ENCODE measurements around the gene GHSR. TPM values are rescaled to one million over a fixed set of nuclear protein-coding genes. Genes with fewer than 3 reads are reported as not detected.

Gene GHSR
- total and polyA plus RNA-seq, 2 of the 8 experiments (the other 6 are each of a cell fraction or from before 2014, with no cell fraction given): not detected

- no peak overlapping the region for H2BK120ac ChIP-seq (replicated peaks; ENCODE audit: low read depth, low read length)
- no peak overlapping the region for H3K18ac ChIP-seq (ENCODE audit: extremely low read depth, low read length)
- ChIA-PET CTCF (ENCODE audit: partially characterized antibody) (interaction anchor here (0.7 to 2.5 kb wide), 14 partner anchors 9 to 196 kb away, joined by 3 to 11 read pairs (median 4); no protein-coding TSS in a partner anchor), POLR2A (ENCODE audit: partially characterized antibody) (no interaction called here)
- no peak overlapping the region for H4K91ac ChIP-seq (replicated peaks; ENCODE audit: insufficient read length, low read length)
- H2BK20ac ChIP-seq (ENCODE audit: low read length): no peak overlapping the region
- H2BK12ac ChIP-seq (ENCODE audit: low read depth, low read length): no peak overlapping the region
- TF ChIP-seq TBP (IDR thresholded peaks at IDR 0.05; ENCODE audit: low read depth, low read length) (no peak), CHD1 (IDR thresholded peaks at IDR 0.05; ENCODE audit: low read depth, low read length) (no peak), NRF1 (IDR thresholded peaks at IDR 0.05; ENCODE audit: low read depth, low read length) (no peak), CBX8 (IDR thresholded peaks at IDR 0.05; ENCODE audit: borderline replicate concordance, low read depth, low read length) (no peak), GTF2F1 (IDR thresholded peaks at IDR 0.05; ENCODE audit: borderline replicate concordance, low read depth, low read length) (no peak), BRCA1 (IDR thresholded peaks at IDR 0.05; ENCODE audit: low read depth, low read length) (no peak), RNF2 (IDR thresholded peaks at IDR 0.05; ENCODE audit: borderline replicate concordance, low read depth, low read length, missing control alignments, poor library complexity, severe bottlenecking) (no peak), HDAC2 (IDR thresholded peaks at IDR 0.05; ENCODE audit: borderline replicate concordance in 1 of 2, low read depth in 2 of 2, low read length in 2 of 2) (no peak), EGR1 (IDR thresholded peaks at IDR 0.05; ENCODE audit: borderline replicate concordance, low read depth, low read length) (no peak), GABPA (IDR thresholded peaks at IDR 0.05; ENCODE audit: borderline replicate concordance, insufficient read depth, low read length) (no peak), BACH1 (IDR thresholded peaks at IDR 0.05; ENCODE audit: low read length) (no peak), SUZ12 (IDR thresholded peaks at IDR 0.05; ENCODE audit: low read length) (no peak), POLR2A (IDR thresholded peaks at IDR 0.05; ENCODE audit: control extremely low read depth in 1 of 2, low read depth in 2 of 2, low read length in 2 of 2) (no peak), TAF1 (IDR thresholded peaks at IDR 0.05; ENCODE audit: low read depth, low read length) (no peak), YY1 (IDR thresholded peaks at IDR 0.05; ENCODE audit: low read depth, low read length) (no peak), SRF (IDR thresholded peaks at IDR 0.05; ENCODE audit: low read depth, low read length) (no peak)
- no peaks in the 10 kb centered on the region for H3K4me1 ChIP-seq (replicated peaks in 1 of 4; ENCODE audit: control insufficient read depth in 3 of 4, insufficient read depth in 4 of 4, low read length in 3 of 4)
- peak overlapping the region; percentile 74; the same call in 1 of the 2 replicates for H2AFZ ChIP-seq (ENCODE audit: low read length)
- no peak overlapping the region for H3K9ac ChIP-seq (replicated peaks in 1 of 4; ENCODE audit: extremely low read depth in 1 of 4, low read depth in 3 of 4, low read length in 3 of 4)
- H3K4ac ChIP-seq (replicated peaks; ENCODE audit: insufficient read length, low read depth, low read length): no peak overlapping the region
- no peak overlapping the region for H3K14ac ChIP-seq (ENCODE audit: insufficient read length)
- H3K56ac ChIP-seq (replicated peaks; ENCODE audit: insufficient read length, low read depth, low read length): no peak overlapping the region
- H3K9me3 ChIP-seq (ENCODE audit: insufficient read depth in 2 of 2, low read depth in 1 of 2, low read length in 1 of 2): no peaks in the 10 kb centered on the region; a peak in 1 of 4 replicates
- no peak overlapping the region for H2BK15ac ChIP-seq (ENCODE audit: low read length)
- H3K79me2 ChIP-seq (ENCODE audit: control insufficient read depth in 1 of 2, insufficient read depth in 2 of 2, low read length in 2 of 2): no peaks in the 10 kb centered on the region
- DNase-seq (ENCODE audit: low read depth in 1 of 2, low spot score in 2 of 2) (no peak), FAIRE-seq (no peak)
- no peaks in the 10 kb centered on the region for H4K20me1 ChIP-seq (replicated peaks in 1 of 2; ENCODE audit: control insufficient read depth in 1 of 2, insufficient read depth in 2 of 2, low read length in 2 of 2)
- no peak overlapping the region for H3K4me2 ChIP-seq (ENCODE audit: insufficient read depth in 1 of 2, low read depth in 2 of 2, low read length in 2 of 2)
- no peaks in the 10 kb centered on the region for H3K27me3 ChIP-seq (replicated peaks in 1 of 4; ENCODE audit: control insufficient read depth in 3 of 4, extremely low read depth in 1 of 4, insufficient read depth in 3 of 4, low read length in 3 of 4)
- no peak overlapping the region for H4K5ac ChIP-seq (ENCODE audit: insufficient read length, low read depth, low read length)
- WGBS, 2 experiments (ENCODE audit: extremely low coverage in 1 of 2, insufficient coverage in 1 of 2, insufficient read length in 1 of 2, insufficient replicate concordance in 2 of 2, low coverage in 1 of 2, low lambda C conversion rate in 2 of 2, missing lambda C conversion rate in 1 of 2): 91% methylated on average over 5 of the region's 5 CpGs; no CpG with 5 or more reads in 1 of the 2 experiments
- H4K8ac ChIP-seq (ENCODE audit: extremely low read depth, insufficient read depth, low read length): no peak overlapping the region
- H3K79me1 ChIP-seq (ENCODE audit: low read depth, low read length): no peaks in the 10 kb centered on the region
- H3K36me3 ChIP-seq (ENCODE audit: control insufficient read depth in 2 of 4, insufficient read depth in 4 of 4, low read length in 3 of 4): no peaks in the 10 kb centered on the region
- no peak overlapping the region for H3K4me3 ChIP-seq (ENCODE audit: extremely low read depth in 1 of 4, insufficient read depth in 2 of 4, low read depth in 3 of 4, low read length in 4 of 4)
- no peak overlapping the region for H2AK5ac ChIP-seq (ENCODE audit: low read depth, low read length)
- no peak overlapping the region for H3K23ac ChIP-seq (ENCODE audit: insufficient read length)
- H3K23me2 ChIP-seq (ENCODE audit: low read depth, low read length): no peaks in the 10 kb centered on the region
- no peak overlapping the region for H3K27ac ChIP-seq (ENCODE audit: low read depth, low read length)
- no peak overlapping the region for H2BK5ac ChIP-seq (ENCODE audit: low read depth, low read length)
Measured at GRCh38 chr3:172476347-172476746, 28.1 kb upstream of the GHSR start.

Measured in H1 (cell line).